MCF 10A (cell line): Measurements from ENCODE around the gene CSRP1. TPM values are rescaled to one million over a fixed set of nuclear protein-coding genes. Genes with fewer than 3 reads are reported as not detected.

ENCODE experiments used
- BruUV-seq: library from RNA; stranded (reverse); fragments of 400-500 nt; replicated peaks from 2 replicates; lab custom pipeline; 2021; lab: Mats Ljungman, UMichigan
- CTCF ChIA-PET: fragments of 300-600 bp; sonication (Branson Sonifier 250); formaldehyde crosslinking; extraction: SDS; loops from one replicate; lab custom pipeline; 2021; ENCODE audit warnings: antibody characterized with exemption, inconsistent platforms; lab: Yijun Ruan, JAX
- POLR2A ChIA-PET: fragments of 300-600, 350-650 bp; sonication (Branson Sonifier 250); formaldehyde crosslinking; extraction: SDS; loops from one replicate; lab custom pipeline; 2020; ENCODE audit warnings: antibody characterized with exemption, inconsistent platforms; lab: Yijun Ruan, JAX
- DNase-seq: peaks from one replicate; pipeline ENCODE4 v3.0.0-alpha.2; 2018; ENCODE audit not compliant: unreplicated experiment
- H3K27ac Mint-ChIP-seq: one replicate; pipeline ENCODE4 v1.8.0; 2022; ENCODE audit warnings: mild to moderate bottlenecking, low read depth, mixed read lengths; ENCODE audit not compliant: unreplicated experiment
- H3K27me3 Mint-ChIP-seq: one replicate; pipeline ENCODE4 v1.8.0; 2022; ENCODE audit warnings: mixed read lengths; ENCODE audit not compliant: insufficient read depth, unreplicated experiment
- H3K36me3 Mint-ChIP-seq: one replicate; pipeline ENCODE4 v1.8.0; 2022; ENCODE audit warnings: mild to moderate bottlenecking, moderate library complexity, mixed read lengths; ENCODE audit not compliant: insufficient read depth, unreplicated experiment
- H3K4me1 Mint-ChIP-seq: one replicate; pipeline ENCODE4 v1.8.0; 2022; ENCODE audit warnings: mixed read lengths; ENCODE audit not compliant: insufficient read depth, unreplicated experiment
- H3K4me3 Mint-ChIP-seq: one replicate; pipeline ENCODE4 v1.8.0; 2022; ENCODE audit warnings: mild to moderate bottlenecking, moderate library complexity, mixed read lengths; ENCODE audit not compliant: unreplicated experiment
- H3K9me3 Mint-ChIP-seq: one replicate; pipeline ENCODE4 v1.8.0; 2022; ENCODE audit warnings: mixed read lengths; ENCODE audit not compliant: unreplicated experiment
- CTCF ChIP-seq: fragments of 200-600 bp; IDR thresholded peaks from one replicate; pipeline ENCODE4 v1.8.0; 2022; ENCODE audit warnings: antibody characterized with exemption, mild to moderate bottlenecking; ENCODE audit not compliant: unreplicated experiment
- intact Hi-C: fragments of 100-400 bp; cut with micrococcal nuclease; formaldehyde crosslinking; loops from 2 replicates; pipeline ENCODE4 v1.14.1; 2022
- total RNA-seq: library from RNA; stranded (reverse); gene quantifications from 2 replicates; pipeline ENCODE4 v1.2.3, GENCODE V29; 2022

Gene CSRP1
- total RNA-seq, 1 experiment from 2014 or later: 358 TPM

DNA sequence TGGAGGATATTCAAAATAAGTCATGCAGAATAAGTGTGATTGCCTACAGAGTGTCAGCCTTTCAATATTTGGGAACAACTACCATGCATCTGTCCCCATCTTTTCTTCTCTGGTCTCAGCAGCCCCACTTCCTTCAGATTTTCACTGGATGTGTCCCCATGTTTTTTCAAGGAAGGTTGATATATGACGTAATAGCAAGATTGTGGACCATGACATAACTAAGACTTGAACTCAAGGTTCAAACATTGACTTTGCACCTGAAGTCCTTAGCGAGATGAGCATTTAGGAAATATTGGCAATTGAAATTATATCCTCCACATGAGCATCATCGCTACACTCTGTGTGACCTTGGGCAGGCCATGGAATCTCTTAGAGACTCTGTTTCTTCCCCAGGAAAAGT, 37.8 kb upstream of the CSRP1 start:
- ChIA-PET CTCF (interaction anchor here (0.6 to 4.2 kb wide), 10 partner anchors 9 to 591 kb away, joined by 3 to 38 read pairs (median 6); no protein-coding TSS in a partner anchor), POLR2A (interaction anchor here (0.6 to 0.8 kb wide), 2 partner anchors 17 to 198 kb away, joined by 3 read pairs; no protein-coding TSS in a partner anchor)
- no peak for TF ChIP-seq CTCF
- H3K4me1 Mint-ChIP-seq: peaks cover 3% of the 10 kb centered on the region
- no peaks in the 10 kb centered on the region for H3K9me3 Mint-ChIP-seq
- intact Hi-C loops: no loop called here
- no peaks in the 10 kb centered on the region for H3K27me3 Mint-ChIP-seq
- BruUV-seq: no TSS peak
- no peak overlapping the region for H3K4me3 Mint-ChIP-seq
- DNase-seq: no peak
- H3K27ac Mint-ChIP-seq: no peak overlapping the region
- no peaks in the 10 kb centered on the region for H3K36me3 Mint-ChIP-seq

- H3K4me3 Mint-ChIP-seq: no peak overlapping the region
- H3K4me1 Mint-ChIP-seq: peaks cover 6% of the 10 kb centered on the region
- no peaks in the 10 kb centered on the region for H3K9me3 Mint-ChIP-seq
- no peak for DNase-seq
- no peaks in the 10 kb centered on the region for H3K36me3 Mint-ChIP-seq
- H3K27ac Mint-ChIP-seq: no peak overlapping the region
- H3K27me3 Mint-ChIP-seq: no peaks in the 10 kb centered on the region
- ChIA-PET CTCF (interaction anchor here (0.7 to 4.2 kb wide), 10 partner anchors 8 to 592 kb away, joined by 3 to 38 read pairs (median 6); no protein-coding TSS in a partner anchor), POLR2A (interaction anchor here (0.8 kb wide), 2 partner anchors 15 to 16 kb away, joined by 3 read pairs; no protein-coding TSS in a partner anchor)
- no peak for TF ChIP-seq CTCF
- no TSS peak for BruUV-seq
- intact Hi-C loops: no loop called here
Observed at GRCh38 chr1:201543871-201544642, 37.1 kb upstream of the CSRP1 start.

DNA sequence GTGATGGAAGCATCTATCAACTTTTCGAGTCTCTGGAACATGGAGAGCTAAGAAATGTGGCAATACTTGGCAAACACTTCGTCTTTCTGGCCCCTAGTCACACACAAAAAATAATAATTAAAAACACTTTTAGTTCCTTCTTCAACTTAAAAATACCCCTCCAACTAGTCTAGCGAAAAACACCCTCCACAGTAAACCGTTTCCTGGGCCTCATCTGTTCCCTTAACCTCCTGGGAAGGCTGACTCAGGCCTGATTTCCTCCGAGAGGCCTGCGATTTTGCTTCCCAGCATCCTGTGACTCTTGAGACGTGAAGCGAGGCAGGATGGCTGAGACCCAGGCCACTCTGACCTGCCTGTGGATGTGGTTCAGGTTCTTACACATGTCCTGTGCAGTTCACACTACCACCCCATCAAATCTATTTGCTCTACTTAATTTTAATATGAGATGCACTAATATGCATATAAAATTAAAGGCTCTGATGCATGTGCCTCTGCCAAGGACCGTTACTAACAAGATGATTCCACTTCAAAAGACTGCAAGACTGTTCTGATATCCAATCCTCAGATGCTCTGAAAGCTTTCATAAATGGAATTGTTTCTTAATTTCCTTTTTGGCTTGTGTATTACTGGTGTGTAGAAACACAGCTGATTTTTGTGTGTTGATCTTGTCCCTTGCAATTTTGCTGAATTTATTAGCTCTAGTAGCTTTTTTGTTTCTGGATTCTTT, 35.5 kb upstream of the CSRP1 start:
- BruUV-seq: no TSS peak
- intact Hi-C loops: no loop called here
- ChIA-PET POLR2A (interaction anchor here (0.7 to 1.4 kb wide), 5 partner anchors 9 to 342 kb away, joined by 3 to 6 read pairs (median 3); no protein-coding TSS in a partner anchor), CTCF (interaction anchor here (0.5 to 4.2 kb wide), 8 partner anchors 11 to 252 kb away, joined by 4 to 30 read pairs (median 6); no protein-coding TSS in a partner anchor)
- no peaks in the 10 kb centered on the region for H3K36me3 Mint-ChIP-seq
- no peaks in the 10 kb centered on the region for H3K9me3 Mint-ChIP-seq
- peaks cover 15% of the 10 kb centered on the region for H3K4me1 Mint-ChIP-seq
- no peak overlapping the region for H3K27ac Mint-ChIP-seq
- no peak for DNase-seq
- no peak overlapping the region for H3K4me3 Mint-ChIP-seq
- H3K27me3 Mint-ChIP-seq: no peaks in the 10 kb centered on the region
- no peak for TF ChIP-seq CTCF
